Islet precursor cell (in vitro differentiated cells): ENCODE data around the gene GM2A.
A peak's percentile ranks its signal among the peaks of the same experiment; 100 is the strongest.
"Not testable (repeated sequence)": the region's sequence is repeated elsewhere in the genome, so short reads cannot be mapped to it uniquely, and the experiment has no call there.

Experiments
- DNase-seq: peaks from one replicate; pipeline ENCODE4 v3.0.0-alpha.2; 2018

The GM2A gene

DNA sequence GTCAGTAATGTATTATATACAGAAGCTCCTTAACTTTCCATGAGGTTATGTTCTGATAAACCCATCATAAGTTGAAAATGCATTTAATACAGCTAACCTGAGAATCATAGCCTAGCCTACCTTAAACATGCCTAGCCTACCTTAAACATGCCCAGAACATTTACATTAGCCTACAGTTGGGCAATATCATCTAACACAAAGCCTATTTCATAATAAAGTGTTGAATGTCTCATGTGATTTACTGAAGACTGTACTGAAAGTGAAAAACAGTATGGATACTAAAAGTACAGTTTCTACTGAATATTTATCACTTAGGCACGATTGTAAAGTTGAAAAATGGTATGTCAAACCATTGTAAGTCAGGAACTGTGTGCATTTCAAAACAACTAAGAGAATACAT lies 1.6 kb downstream of the GM2A start:
- no peak for DNase-seq

DNA sequence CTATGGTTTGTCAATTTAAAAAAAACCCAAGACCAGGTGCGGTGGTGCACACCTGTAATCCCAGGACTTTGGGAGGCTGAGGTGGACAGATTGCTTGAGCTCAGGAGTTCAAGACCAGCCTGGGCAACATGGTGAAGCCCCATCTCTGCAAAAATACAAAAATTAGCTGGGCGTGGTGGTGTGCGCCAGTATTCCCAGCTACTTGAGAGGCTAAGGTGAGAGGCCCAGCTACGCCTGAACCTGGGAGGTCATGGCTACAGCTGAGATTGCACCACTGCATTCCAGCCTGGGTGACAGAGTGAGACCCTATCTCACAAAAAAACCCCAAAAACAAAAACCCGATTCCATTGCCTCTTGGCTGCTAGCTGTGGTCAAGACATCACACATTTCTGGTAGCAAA lies 2.0 kb downstream of the GM2A start:
- not testable (repeated sequence) for DNase-seq

- no peak for DNase-seq
Observed at GRCh38 chr5:151255621-151256286, 2.8 kb downstream of the GM2A start.

GRCh38 chr5:151257731-151258181 lies 4.8 kb downstream of the GM2A start:
- DNase-seq = peak; percentile 88

GRCh38 chr5:151258201-151258611 lies 5.2 kb downstream of the GM2A start:
- DNase-seq = no peak

GRCh38 chr5:151258816-151259215 lies 5.8 kb downstream of the GM2A start:
- DNase-seq = no peak

- DNase-seq = no peak
Observed at GRCh38 chr5:151259931-151260330, 6.9 kb downstream of the GM2A start.

- no peak for DNase-seq
Observed at GRCh38 chr5:151262532-151262931, 9.5 kb downstream of the GM2A start.

DNA sequence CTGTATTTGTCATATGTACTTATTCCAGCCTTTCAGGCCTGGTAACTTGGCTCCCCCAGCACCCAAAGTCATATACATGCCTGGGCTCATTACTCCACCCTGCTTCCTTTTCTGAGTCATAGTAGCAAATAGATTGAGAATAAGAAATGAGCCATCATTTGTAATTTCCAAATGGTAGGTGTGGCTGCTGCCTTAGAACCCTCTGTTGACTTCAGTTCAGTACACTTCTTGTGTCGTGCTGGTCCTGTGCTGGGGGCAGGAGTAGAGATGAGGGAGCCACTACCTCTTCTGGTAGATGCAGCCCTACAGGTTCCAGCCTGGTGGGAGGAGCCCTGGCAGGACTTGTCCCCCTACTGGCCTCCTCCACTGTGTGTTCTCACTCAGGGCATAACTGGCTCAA lies 11.1 kb downstream of the GM2A start:
- DNase-seq = peak; percentile 66

DNA sequence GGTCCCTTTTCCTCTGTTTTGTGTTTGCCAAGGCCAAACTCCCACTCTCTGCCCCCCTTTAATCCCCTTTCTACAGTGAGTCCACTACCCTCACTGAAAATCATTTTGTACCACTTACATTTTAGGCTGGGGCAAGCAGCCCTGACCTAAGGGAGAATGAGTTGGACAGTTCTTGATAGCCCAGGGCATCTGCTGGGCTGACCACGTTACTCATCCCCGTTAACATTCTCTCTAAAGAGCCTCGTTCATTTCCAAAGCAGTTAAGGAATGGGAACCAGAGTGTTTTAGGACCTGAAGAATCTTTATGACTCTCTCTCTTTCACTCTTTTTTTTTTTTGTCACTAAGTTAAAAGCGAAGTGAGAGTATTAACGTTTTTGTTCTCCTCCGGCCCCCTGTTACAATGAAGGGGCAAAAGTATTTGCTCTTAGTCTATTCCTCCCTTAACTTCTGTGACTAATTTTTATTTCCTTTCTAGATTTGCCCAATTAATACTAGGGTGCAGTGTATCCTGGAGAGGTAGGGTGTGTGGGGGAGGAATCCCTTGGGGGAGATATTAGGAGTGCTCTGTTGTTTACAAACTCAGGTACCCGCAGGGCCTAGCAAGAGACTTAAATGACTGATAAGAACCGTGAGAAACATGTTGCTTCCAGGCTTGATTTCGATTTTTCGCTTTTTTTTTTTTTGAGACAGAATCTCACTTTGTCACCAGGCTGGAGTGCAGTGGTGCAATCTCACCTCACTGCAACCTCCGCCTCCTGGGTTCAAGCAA lies 14.7 kb downstream of the GM2A start:
- DNase-seq = peak; percentile 88

- no peak for DNase-seq
Observed at GRCh38 chr5:151270599-151270998, 17.6 kb downstream of the GM2A start.

DNA sequence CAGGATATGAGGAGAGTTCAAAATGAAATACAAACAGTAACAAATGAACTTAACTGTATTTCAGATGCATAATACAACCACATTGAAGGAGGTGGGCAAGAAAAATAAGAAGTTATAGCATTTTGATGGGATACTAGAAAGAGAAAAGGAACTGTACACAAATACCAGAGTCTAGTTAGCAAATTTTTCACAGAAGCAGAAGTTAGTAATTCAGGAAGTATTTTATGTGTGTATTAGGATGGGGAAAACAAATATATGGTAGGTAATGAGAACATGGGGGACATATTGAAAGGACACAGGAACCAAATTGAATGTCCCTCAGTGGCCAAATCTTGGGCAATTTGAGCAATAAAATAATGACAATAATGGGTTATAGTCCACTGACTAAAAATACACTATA lies 18.4 kb downstream of the GM2A start:
- DNase-seq = no peak

DNA sequence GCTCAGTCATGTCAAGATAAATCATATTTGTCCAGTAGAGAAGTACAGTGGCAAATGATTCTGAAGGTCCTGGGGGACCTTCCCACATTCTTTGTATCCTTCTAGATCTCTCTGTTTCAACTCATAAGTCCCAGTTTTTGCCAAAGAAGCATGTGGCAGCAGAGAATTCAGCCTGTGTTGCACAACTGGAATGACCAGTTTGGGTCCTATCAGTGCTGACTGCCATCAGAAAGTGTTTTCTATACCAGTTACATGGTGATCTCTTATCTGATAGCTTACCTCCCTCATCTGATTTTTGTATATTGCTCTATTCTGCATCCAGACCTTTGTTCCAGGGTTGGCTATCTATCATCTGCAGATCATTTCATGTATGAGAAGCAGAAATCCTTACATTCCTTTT lies 21.7 kb downstream of the GM2A start:
- peak; percentile 62 for DNase-seq

DNA sequence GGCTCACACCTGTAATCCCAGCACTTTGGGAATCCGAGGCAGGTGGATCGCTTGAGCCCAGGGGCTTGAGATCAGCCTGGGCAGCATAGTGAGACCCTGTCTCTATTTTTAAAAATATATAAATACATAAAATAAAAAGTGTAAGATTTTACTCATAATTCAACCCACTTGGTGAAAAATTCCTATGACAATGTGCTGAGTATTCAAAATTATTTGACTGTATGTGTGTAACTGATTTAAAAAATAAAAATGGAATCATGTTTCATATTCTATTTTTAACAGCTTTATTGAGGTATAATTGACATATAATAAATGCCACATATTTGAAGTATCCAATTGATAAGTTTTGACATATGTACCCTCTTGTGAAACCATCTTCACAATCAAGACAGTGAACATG lies 22.8 kb downstream of the GM2A start:
- no peak for DNase-seq

DNA sequence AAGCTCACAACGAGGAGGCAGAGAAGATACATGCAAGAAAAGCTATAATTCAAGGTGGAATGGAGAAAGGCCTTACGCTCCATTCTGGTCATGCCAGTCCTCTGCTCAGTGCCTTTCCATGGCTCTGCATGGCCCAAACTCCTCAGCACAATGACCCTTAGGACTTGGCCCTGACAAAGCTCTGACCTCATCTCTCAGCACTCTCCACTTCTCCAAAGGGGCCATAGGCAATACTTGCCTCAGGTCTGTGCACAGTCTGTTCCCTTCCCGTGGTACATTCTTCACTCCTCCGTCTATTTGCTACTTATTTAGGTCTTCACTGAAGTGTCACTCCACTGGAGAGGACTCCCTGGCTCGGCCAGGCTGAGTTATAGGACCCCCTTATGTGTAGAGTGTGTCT lies 25.9 kb downstream of the GM2A start:
- no peak for DNase-seq

- no peak for DNase-seq
Observed at GRCh38 chr5:151280443-151280842, 27.5 kb downstream of the GM2A start.

DNA sequence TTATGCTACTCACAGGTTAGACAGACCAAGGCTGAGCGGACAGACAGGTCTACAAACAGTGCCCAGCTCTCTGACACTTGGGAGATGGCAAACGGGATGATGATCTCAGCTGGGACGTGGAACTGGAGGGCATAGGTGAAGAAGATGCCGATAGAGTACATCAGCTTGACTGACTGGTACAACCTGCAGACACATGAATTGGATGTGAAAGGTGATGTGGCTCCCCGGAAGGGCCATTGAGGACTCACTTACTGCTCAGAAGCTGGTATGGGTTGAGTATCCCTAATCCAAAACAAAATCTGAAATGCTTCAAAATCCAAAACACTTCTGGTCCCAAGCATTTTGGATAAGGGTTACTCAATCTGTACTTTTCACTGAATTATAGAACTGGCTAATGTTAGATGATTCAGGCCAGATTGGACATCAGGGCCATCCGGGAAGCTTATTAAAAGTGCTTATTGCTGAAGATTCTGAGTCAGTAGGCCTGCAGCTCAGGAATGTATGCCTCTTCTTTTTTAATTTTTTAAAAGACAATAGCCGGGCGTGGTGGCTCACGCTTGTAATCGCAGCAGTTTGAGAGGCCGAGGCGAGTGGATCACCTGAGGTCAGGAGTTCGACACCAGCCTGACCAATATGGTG lies 28.1 kb downstream of the GM2A start:
- DNase-seq = no peak

DNA sequence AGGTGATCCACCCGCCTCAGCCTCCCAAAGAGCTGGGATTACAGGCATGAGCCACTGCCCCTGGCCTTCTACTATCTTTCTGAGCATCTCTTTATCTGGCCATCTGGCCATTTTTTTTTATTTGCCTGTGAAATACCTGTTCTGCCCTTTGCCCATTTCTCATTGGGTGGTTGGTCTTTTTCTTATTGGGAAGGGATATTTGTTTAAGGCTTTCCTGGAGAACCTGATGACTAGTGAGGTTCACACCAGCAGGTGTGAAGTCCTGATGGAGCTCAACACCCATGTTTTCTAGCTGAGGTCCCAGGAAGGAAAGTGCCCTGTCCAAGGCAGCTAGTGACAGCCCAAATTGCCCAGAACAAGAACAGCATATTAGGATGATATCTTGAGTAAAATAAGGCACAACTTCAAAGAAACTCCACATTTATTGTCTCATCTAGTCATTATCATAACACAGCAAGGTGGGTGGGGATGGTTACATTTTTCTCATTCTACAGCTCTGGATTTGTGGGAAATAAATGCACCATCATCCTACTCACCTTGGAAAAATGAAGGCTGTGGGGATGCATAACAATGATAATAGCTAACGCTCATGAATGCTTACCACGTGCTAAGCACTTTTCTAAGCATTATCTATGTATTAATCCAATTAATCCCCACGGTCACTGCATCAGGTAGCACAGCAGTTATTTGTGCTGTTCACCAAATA lies 30.3 kb downstream of the GM2A start:
- DNase-seq = no peak

GRCh38 chr5:151284392-151284967 lies 31.5 kb downstream of the GM2A start:
- DNase-seq = no peak

GRCh38 chr5:151285683-151286082 lies 32.7 kb downstream of the GM2A start:
- DNase-seq = peak; percentile 76

DNA sequence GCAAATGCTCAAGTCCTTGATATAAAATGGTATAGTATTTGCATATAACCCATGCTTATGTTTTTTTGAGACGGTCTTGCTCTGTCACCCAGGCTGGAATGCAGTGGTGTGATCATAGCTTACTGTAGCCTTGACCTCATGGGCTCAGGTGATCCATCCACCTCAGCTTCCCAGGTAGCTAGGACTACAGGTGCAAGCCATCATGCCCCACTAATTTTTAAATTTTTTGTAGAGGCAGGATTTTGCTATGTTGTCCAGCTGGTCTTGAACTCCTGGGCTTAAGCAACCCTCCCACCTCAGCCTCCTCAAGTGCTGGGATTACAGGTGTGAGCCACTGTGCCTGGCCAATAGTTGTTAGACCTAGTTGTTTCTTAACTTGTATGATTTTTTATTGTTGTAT lies 33.3 kb downstream of the GM2A start:
- no peak for DNase-seq

DNA sequence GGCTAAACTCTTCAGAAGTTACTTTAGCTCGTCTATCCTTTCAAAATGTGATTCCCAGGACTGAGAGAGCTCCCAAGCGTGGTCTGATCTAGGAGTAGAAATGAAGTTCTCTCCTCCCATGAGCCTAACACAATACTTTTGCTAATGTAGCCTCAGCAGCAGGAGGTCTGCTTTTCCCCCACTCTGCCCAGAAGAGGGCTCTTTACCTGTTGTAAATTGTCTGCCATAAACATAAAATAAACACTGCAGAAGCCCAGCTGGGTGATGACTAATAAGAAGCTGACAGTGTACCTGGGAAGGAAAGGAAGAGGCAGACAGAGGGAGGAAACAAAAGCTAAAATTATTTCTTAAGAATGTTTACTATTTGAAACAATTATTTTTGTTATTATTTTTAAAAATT lies 35.2 kb downstream of the GM2A start:
- DNase-seq = peak; percentile 70

DNA sequence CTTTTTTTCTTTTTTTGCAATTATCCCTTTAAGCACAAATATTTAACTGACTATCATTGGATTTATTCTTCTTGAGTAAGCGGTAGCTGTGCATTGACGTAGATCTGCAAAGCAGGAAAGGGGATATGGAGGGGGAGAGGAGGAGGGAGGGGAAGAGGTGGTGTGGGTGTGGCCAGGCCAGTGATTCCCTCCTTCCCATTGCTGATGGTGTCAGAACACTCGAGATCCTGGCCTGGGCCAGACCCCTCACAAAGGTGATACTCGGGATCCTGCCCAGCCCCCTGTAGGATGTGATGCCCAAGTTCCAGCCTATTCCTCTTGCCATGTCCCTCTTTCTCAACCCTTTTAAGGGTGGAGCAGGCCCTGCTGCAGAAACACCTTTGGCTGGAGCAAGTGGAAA lies 40.6 kb downstream of the GM2A start:
- no peak for DNase-seq
